Peyer's patch (tissue), 4 donors: ENCODE measurements around the gene UTP11. TPM values are rescaled to one million over a fixed set of nuclear protein-coding genes. Genes with fewer than 3 reads are reported as not detected.

Experiments used
- DNase-seq, 3 donors: peaks; one replicate each; pipeline ENCODE4 v3.0.0-alpha.2; 2017 to 2019
- H3K27ac ChIP-seq, 4 donors: fragments of 200-600 bp; sonication (generic); one replicate each; pipeline ENCODE4 v1.5.1; 2016 to 2019
- H3K27me3 ChIP-seq, 2 donors: fragments of 200-600 bp; sonication (generic); one replicate each; pipeline ENCODE4 v1.5.1; 2019
- H3K36me3 ChIP-seq, 3 donors: fragments of 200-600 bp; sonication (generic); one replicate each; pipeline ENCODE4 v1.5.1; 2016 to 2019
- H3K4me1 ChIP-seq, 4 donors: fragments of 200-600 bp; sonication (generic); one replicate each; pipeline ENCODE4 v1.5.1; 2016 to 2019
- H3K4me3 ChIP-seq, 4 donors: fragments of 200-600 bp; sonication (generic); 1 replicate in 3 of 4; 2 replicates in 1 of 4; pipeline ENCODE4 v1.5.1; 2016 to 2019; ENCODE audit warnings: mild to moderate bottlenecking in 1 of 4
- H3K9me3 ChIP-seq, 4 donors: fragments of 200-600 bp; sonication (generic); one replicate each; pipeline ENCODE4 v1.5.1; 2016 to 2019; ENCODE audit warnings: mild to moderate bottlenecking in 1 of 4
- POLR2A ChIP-seq, 2 donors: fragments of 450-650 bp; IDR thresholded peaks; one replicate each; pipeline ENCODE4 v1.5.1; 2017; ENCODE audit warnings: antibody characterized with exemption in 2 of 2, mild to moderate bottlenecking in 2 of 2, moderate library complexity in 2 of 2
- total RNA-seq, 4 donors: library from RNA; depleted of rRNA; stranded (reverse); fragments of >200 nt; gene quantifications; one replicate each; pipeline ENCODE4 v1.1.0, GENCODE V29; 2016
- TF ChIP-seq, protein P1 (sequence below), 6 experiments: fragments of 450-650 bp in 4 of 6; fragments of 200-600 bp in 2 of 6; sonication (generic) in 1 of 6; IDR thresholded peaks; one replicate each; pipeline ENCODE4 v1.5.1; 2017 to 2019; ENCODE audit warnings: antibody characterized with exemption in 6 of 6, mild to moderate bottlenecking in 3 of 6, moderate library complexity in 1 of 6

The UTP11 gene
- total RNA-seq, 4 donors from 2014 or later = 8.9 to 23.1 (median 18.8) TPM

DNA sequence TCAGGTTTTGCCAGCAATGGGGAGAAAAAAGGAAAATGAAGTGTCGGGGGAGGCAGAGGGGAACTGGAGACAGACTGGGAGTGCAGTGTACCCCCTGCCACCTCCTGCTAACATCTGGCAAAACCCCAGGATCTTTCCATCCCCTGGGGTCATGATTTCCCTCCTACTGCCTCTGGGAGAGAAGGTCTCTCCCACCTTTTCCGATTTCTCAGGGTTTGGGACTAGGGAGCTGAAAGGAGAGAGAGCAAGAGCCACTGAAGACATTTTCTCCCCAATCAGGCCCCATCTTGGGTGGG lies 12.4 kb upstream of the UTP11 start:
- Histone ChIP-seq H3K36me3 (no peaks in the 10 kb centered on the region), H3K4me3 (no peak overlapping the region), H3K4me1 (peaks cover 0 to 85% (median 0%) of the 10 kb centered on the region in 4 donors), H3K9me3 (no peaks in the 10 kb centered on the region), H3K27ac (peak overlapping the region; percentile 70 to 85 (median 78)), H3K27me3 (no peaks in the 10 kb centered on the region)
- TF ChIP-seq, protein P1, sequence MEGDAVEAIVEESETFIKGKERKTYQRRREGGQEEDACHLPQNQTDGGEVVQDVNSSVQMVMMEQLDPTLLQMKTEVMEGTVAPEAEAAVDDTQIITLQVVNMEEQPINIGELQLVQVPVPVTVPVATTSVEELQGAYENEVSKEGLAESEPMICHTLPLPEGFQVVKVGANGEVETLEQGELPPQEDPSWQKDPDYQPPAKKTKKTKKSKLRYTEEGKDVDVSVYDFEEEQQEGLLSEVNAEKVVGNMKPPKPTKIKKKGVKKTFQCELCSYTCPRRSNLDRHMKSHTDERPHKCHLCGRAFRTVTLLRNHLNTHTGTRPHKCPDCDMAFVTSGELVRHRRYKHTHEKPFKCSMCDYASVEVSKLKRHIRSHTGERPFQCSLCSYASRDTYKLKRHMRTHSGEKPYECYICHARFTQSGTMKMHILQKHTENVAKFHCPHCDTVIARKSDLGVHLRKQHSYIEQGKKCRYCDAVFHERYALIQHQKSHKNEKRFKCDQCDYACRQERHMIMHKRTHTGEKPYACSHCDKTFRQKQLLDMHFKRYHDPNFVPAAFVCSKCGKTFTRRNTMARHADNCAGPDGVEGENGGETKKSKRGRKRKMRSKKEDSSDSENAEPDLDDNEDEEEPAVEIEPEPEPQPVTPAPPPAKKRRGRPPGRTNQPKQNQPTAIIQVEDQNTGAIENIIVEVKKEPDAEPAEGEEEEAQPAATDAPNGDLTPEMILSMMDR (IDR thresholded peaks at IDR 0.05) = no peak
- no peak for TF ChIP-seq POLR2A (IDR thresholded peaks at IDR 0.05)
- DNase-seq = no peak

GRCh38 chr1:38000529-38001455 lies 11.7 kb upstream of the UTP11 start:
- no peak for DNase-seq

DNA sequence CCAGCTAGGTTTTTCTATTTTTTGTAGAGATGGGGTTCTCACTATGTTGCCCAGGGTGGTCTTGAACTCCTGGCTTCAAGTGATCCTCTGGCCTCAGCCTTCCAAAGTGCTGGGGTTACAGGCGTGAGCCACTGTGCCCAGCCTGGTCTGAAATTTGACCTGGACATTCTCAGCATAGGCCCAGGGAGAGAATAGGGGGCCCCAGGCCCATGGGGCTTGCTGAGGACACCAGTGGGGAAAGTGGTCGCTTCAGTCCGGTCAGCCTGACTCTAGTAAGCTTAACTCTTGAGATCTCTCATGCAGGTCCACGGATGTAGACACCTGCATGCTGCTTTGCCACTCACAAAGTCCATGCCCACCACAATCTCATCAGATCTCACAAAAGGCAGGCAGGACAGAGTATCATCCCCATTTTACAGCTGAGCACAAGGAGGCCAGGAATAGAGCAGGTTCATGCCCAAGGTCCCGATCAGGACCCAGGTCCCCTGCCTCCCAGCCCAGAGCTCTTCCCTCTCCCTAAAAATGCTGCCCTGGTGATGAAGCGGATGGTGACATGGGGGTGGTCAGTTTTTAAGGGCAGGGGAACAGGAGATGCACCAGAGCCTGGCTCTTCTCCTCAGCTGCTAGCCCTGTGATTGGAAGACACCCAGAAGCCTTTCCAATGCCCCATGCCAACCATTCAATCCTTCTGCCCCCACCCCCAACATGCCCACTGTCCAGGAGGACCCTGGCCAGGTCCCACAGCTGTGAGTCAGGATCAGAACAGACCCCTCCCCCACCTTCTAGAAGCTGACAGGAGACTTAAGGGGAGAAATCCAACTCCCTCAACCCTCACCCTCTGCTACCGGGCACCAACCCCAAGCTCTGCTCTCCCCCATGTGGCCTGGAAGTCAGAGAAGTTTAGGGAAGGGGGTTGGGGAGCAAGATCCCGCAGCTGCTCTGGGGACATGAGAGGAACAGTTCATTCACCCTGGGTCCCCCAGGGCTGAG lies 9.0 kb upstream of the UTP11 start:
- Histone ChIP-seq H3K4me3 (peak overlapping the region; percentile 28 to 67 (median 50)), H3K36me3 (no peaks in the 10 kb centered on the region), H3K27me3 (peaks cover 0 to 8% of the 10 kb centered on the region in 2 donors), H3K27ac (peak overlapping the region in 3 of 4 donors; percentile 66 to 83 (median 76)), H3K9me3 (no peaks in the 10 kb centered on the region), H3K4me1 (peaks cover 0 to 57% (median 0%) of the 10 kb centered on the region in 4 donors)
- no peak for DNase-seq
- TF ChIP-seq POLR2A (IDR thresholded peaks at IDR 0.05) = no peak
- TF ChIP-seq, protein P1 (IDR thresholded peaks at IDR 0.05) = no peak

More at GRCh38 chr1:38000529-38001455, 11.7 kb upstream of the UTP11 start:
- peaks cover 0 to 83% (median 0%) of the 10 kb centered on the region in 4 donors for H3K4me1 ChIP-seq
- TF ChIP-seq POLR2A (IDR thresholded peaks at IDR 0.05) = no peak
- TF ChIP-seq, protein P1 (IDR thresholded peaks at IDR 0.05) = no peak
- H3K27me3 ChIP-seq = peaks cover 0 to 5% of the 10 kb centered on the region in 2 donors
- peak overlapping the region; percentile 70 to 85 (median 78) for H3K27ac ChIP-seq
- no peaks in the 10 kb centered on the region for H3K36me3 ChIP-seq
- no peaks in the 10 kb centered on the region for H3K9me3 ChIP-seq
- H3K4me3 ChIP-seq = no peak overlapping the region

DNA sequence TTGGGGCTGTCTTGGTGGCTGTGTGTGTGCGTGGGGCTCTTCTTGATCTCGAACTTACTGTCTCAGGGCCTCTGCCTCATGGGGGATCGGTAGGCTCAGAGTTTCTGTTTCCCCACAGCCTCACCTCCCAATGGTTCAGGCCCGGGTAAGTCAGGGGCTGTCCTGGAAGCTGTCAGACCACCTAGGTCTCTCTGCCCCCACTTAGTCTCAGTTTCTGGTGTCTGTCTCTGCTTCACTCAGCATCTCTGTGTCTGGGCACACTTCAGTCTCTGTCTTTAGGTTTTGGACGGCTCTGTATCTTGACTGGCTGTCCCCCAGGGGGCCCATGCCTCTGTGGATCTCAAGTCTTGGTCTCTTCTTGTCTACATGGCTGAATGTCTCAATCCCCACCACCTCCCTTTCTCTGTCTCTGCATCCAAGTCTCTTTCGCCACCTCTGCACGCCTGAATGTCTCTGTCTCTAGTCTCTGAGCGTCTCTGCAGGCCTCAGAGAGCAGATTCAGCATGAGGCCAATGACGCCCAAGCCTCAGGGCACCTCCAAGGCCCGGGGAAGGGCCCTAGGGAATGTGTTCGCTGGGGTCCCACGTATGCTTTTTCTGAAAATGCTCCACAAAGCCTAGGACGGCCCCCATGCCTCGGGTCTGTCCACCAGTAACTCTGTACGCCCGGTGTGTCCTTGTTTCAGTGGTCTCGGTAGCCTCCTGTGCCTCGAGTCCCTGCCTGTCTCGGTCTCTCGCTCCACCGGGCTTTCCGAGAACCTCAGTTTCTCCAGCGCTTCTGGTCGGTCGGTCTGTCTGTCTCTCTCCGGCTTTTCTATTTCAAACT lies 8.0 kb upstream of the UTP11 start:
- Histone ChIP-seq H3K4me3 (peak overlapping the region; percentile 38 to 74 (median 64)), H3K9me3 (no peaks in the 10 kb centered on the region), H3K27ac (peak overlapping the region; percentile 7 to 83 (median 71)), H3K36me3 (no peaks in the 10 kb centered on the region), H3K27me3 (peaks cover 0 to 8% of the 10 kb centered on the region in 2 donors), H3K4me1 (peaks cover 0 to 47% (median 0%) of the 10 kb centered on the region in 4 donors)
- TF ChIP-seq POLR2A (IDR thresholded peaks at IDR 0.05) = no peak
- TF ChIP-seq, protein P1 (IDR thresholded peaks at IDR 0.05) = no peak
- DNase-seq = no peak
